Left forelimb (tissue), 1 donor: Measurements from ENCODE around the gene SRCIN1.
"Not testable (repeated sequence)": the region's sequence is repeated elsewhere in the genome, so short reads cannot be mapped to it uniquely, and the experiment has no call there.

Experiments used
- DNase-seq: peaks from one replicate; pipeline ENCODE4 v3.0.0-alpha.2; 2018; ENCODE audit warnings: low spot score

Gene SRCIN1

DNA sequence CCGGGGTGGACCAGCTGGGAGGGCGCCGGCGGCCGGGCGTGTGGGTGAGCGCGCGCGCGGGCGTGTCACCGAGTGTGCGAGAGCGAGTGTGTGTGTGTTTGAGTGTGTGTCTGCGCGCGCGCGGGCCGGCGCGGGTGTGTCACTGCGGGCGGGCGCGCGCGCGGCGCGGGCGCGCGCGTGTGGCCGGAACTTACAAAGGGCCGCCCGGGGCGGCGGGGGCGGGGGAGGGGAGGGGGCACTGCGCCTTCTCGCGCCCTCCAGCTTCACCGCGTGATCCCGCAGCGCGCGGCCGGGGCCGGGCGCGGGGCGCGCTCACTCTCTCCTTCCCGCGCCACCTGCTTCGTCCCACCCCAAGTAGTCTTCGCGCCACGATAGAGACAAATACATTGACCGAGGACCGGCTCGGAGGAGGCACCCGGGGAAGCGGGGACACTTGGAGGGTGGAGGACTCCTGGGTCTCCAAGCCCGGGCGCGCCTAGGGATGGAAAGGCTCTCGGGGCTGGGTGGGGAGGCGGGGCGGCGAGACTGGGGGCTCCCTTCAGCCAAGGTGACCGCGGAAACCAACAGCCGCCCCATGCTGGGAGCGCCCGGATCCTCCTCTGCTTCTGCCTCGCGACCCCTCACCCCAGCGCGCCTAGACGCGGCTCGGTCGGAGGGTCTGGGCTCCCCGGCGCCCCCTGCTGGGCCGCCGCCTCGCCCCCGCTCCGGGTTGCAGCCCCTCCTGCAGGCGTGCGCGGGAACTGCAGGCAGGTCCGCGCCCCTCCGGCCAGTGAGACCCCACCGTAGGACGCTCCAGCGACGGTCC lies at the start of gene SRCIN1:
Gene SRCIN1, minus strand, starts transcription at position 112 of the 805 bp plus-strand sequence. CDS start 247 bp downstream, outside the sequence.
- DNase-seq, result no peak

DNA sequence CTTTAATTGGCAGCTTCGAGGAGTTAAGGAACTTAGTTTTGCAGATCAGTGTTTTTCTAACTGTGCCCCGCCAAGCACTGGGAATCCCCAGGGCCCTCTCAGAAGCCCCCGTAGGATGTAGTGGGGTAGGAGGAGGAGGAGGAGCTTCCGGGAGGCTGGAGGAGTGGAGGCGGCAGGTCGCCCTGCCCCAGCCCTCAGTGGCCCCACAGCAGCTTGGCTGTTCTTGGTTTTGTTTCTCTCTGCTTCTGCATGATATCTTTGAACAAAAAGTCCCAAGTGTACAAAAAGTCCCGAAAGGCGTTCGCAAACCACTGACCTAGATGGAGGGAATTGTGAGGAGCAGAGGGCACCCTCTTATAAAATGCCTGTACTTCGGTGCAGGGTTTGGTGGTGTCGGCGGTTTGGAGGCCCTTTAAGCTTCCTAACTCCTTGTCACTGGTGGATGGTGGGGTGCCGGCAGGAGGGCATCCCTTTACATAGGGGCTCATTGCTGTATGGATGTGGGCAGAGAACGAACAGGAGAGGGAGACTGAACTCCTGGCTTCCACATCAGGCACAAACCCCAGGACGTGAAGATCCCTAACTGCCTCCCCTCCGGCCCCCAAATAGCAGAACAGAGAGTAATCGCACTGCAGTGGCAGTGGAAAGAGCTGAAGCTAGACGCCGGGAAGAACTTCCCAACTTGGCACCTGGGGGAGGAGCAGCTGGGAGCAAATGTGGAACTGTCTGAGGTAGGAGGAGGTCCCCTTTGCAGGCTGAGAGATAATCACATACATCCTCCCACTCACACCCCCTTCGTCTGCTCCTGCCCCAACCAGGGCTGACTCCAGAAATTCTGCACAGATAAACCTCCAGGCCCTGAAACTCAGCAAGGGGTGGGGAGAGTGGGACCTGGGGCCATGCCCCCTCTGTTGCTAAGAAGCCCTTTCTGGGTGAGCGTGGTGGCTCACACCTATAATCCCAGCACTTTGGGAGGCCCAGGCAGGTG lies 49.0 kb upstream of the SRCIN1 start:
- no peak for DNase-seq

DNA sequence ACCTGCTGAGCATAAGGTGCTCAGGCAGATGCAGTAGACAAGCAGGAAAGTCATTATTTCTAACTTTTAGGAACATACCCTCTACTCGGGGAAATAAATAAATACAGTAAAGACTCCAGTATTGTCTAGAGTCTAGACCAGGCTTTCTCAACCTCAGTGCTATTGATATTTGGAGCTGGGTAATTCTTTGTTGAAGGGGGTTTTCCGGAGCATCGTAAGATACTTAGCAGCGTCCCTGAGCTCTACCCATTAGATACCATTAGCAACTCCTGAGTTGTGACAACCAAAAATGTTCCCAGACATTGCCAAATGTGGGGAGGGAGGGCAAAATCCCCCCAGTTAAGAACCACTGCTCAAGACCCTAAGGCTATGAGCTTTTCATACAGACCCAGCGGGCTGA lies 47.9 kb upstream of the SRCIN1 start:
- no peak for DNase-seq

GRCh38 chr17:38653230-38653629 lies 47.5 kb upstream of the SRCIN1 start:
- no peak for DNase-seq

DNA sequence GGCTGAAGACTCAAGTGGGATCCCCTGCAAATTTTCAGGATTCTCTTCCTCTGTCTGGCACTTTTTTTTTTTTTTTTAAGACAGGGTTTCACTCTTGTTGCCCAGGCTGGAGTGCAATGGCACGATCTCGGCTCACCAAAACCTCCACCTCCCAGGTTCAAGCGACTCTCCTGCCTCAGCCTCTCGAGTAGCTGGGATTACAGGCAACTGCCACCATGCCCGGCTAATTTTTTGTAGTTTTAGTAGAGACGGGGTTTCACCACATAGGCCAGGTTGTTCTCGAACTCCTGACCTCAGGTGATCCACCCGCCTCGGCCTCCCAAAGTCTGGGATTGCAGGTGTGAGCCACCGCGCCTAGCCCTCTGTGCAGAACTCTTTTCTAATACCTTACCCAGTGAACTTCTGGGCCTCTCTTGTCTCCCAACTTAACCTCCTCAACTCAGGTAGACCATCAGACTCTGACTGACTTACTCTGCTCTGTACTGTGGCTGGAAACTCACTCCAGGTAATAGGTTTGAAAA lies 45.0 kb upstream of the SRCIN1 start:
- DNase-seq, result not testable (repeated sequence)

DNA sequence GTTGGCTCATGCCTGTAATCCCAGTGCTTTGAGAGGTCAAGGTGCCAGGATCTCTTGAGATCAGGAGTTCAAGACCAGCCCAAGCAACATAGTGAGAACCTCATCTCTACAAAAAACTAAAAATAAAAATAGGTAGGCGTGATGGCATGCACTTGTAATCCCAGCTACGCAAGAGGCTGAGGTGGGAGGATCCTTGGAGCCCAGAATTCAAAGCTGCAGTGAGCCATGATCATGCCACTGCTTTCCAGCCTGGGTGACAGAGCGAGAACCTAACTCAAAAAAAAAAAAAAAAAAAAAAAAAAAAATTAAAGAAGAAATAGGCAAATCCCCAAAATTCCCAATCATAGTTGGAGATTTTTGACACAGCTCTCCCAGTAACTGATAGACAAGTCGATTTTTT lies 32.2 kb upstream of the SRCIN1 start:
- DNase-seq, result no peak

- no peak for DNase-seq
These were observed 30.3 kb upstream of the SRCIN1 start for GRCh38 chr17:38636054-38636453.

GRCh38 chr17:38632334-38632733 lies 26.6 kb upstream of the SRCIN1 start:
- DNase-seq, result no peak

- DNase-seq, result no peak
These were observed 22.7 kb upstream of the SRCIN1 start for GRCh38 chr17:38628441-38628840.

GRCh38 chr17:38627957-38628356 lies 22.2 kb upstream of the SRCIN1 start:
- DNase-seq, result no peak

DNA sequence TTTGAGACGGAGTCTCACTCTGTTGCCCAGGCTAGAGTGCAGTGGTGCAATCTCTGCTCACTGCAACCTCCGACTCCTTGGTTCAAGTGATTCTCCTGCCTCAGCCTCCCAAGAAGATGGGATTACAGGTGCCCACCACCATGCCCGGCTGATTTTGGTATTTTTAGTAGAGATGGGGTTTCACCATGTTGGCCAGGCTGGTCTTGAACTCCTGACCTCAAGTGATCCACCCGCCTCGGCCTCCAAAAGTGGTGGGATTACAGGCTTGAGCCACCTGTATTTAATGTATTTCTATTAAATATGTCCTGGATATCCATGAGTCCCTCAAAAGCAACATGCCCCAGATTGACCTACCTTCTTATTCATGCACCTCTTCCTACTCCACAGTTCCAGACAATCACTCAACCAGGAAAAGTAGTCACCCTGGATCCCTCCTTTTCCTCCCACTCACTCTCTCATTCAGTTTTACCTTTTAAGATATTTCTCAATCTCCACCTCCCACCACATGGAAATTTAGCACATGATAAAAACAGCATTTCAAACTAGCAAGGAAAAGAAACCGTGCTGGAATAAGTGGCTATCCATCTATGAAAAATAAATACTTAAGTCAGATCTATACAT lies 21.0 kb upstream of the SRCIN1 start:
- DNase-seq, result not testable (repeated sequence)

DNA sequence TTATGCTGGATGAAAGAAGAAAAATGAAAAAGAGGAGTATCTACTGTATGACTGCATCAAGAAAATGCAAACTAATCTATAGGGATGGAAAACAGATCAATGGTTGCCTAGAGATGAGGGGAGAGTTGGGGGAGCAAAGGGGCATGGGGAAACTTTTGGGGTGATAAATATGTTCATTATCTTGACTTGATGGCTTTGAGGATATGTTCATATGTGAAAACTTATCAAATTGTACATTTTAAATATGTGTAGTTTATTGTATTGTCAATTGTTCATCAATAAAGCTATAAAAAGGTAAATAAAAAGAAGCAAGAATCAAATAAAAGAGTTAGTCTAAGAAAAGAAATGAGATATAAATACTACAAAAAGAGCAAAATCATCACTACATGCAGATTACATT lies 19.7 kb upstream of the SRCIN1 start:
- no peak for DNase-seq

GRCh38 chr17:38624782-38625355 lies 19.1 kb upstream of the SRCIN1 start:
- not testable (repeated sequence) for DNase-seq

DNA sequence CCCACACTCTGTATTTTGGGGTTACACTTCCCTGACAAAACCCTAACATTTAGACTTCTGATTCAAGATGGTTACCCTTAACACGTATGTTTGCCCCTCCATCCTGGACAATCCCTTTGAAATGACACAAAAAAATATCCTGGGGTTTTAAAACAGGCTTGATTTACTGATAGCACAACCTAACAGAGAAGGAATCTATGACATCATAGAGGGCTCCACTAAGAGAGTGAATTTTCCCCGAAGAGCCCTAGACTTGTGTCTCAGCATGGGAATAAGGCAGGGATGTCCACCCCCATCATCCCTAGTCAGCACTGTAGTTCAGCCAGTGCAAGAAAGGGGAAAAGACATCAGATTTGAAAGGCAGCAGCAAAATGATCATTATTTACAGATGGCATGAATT lies 15.8 kb upstream of the SRCIN1 start:
- DNase-seq, result no peak

GRCh38 chr17:38620551-38621277 lies 15.0 kb upstream of the SRCIN1 start:
- DNase-seq, result no peak

- no peak for DNase-seq
These were observed 14.3 kb upstream of the SRCIN1 start for GRCh38 chr17:38619937-38620550.

GRCh38 chr17:38619451-38619795 lies 13.7 kb upstream of the SRCIN1 start:
- no peak for DNase-seq

DNA sequence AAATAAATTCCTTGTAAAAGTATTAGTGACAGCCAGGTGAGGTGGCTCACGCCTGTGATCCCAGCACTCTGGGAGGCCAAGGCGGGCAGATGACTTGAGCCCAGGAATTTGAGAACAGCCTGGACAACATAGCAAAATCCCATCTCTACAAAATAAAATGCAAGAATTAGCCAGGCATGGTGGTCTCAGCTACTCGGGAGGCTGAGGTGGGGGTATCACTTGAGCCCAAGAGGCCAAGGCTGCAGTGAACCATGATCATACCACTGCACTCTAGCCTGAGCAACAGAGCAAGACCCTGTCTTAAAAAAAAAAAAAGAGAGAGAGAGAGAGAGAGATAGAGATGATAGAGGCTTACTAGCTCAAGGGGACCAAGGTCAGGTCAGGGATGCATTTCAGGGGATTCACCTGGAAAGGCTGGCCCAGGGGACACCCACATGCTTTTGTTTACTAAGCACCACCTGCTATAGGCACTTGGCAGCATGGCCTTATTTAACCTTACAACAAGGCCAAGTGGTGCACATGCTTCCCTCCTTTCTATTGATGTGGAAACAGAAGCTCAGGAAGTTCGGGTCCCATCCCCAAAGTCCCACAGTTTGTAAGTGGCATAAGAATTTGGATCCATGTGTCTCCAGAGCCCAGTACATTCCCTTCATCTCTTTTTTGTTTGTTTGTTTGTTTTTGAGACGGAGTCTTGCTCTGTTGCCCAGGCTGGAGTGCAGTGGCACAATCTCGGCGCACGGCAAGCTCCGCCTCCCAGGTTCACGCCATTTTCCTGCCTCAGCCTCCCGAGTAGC lies 12.4 kb upstream of the SRCIN1 start:
- DNase-seq, result no peak

GRCh38 chr17:38617074-38617860 lies 11.5 kb upstream of the SRCIN1 start:
- DNase-seq, result no peak
